ENCODE results near the gene THOC3. TPM values are rescaled to one million over a fixed set of nuclear protein-coding genes. Genes with fewer than 3 reads are reported as not detected.
"Not testable (repeated sequence)": the region's sequence is repeated elsewhere in the genome, so short reads cannot be mapped to it uniquely, and the experiment has no call there.

Gene THOC3
- total RNA-seq, 1 experiment from 2014 or later: 79.5 TPM

DNA sequence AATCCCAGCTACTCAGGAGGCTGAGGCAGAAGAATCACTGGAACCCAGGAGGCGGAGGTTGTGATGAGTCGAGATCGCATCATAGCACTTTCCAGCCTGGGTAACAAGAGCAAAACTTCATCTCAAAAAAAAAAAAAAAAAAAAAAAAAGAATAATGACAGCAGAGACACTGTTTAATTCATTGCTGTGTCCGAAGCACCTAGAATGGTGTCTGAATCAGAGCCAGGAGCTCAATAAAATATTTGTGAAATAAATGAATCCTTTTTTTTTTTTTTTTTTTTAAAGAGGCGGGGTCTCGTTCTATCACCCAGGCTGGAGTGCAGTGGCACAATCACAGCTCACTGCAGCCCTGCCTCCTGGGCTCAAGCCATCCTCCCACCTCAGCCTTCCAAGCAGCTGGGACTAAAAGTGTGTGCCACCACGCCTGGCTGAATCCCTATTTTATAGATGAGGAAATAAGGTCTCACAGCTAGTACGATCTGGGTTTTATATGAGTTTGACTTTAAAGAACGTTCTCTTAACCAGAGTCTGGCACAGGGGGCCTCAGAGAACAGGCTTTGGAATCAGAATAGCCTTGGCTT is 47.8 kb downstream of the THOC3 start:
- Histone ChIP-seq H3K4me1 (replicated peaks) (peaks cover 27% of the 10 kb centered on the region), H3K36me3 (no peaks in the 10 kb centered on the region), H3K9me3 (replicated peaks) (peaks cover 3% of the 10 kb centered on the region; the same call in 1 of the 2 replicates), H3K27me3 (replicated peaks) (no peaks in the 10 kb centered on the region), H3K4me3 (no peak overlapping the region), H3K27ac (no peak overlapping the region)
- peak in 1 of 2 experiments; percentile 33 for DNase-seq (ENCODE audit: low read depth in 1 of 2, low spot score in 2 of 2)

DNA sequence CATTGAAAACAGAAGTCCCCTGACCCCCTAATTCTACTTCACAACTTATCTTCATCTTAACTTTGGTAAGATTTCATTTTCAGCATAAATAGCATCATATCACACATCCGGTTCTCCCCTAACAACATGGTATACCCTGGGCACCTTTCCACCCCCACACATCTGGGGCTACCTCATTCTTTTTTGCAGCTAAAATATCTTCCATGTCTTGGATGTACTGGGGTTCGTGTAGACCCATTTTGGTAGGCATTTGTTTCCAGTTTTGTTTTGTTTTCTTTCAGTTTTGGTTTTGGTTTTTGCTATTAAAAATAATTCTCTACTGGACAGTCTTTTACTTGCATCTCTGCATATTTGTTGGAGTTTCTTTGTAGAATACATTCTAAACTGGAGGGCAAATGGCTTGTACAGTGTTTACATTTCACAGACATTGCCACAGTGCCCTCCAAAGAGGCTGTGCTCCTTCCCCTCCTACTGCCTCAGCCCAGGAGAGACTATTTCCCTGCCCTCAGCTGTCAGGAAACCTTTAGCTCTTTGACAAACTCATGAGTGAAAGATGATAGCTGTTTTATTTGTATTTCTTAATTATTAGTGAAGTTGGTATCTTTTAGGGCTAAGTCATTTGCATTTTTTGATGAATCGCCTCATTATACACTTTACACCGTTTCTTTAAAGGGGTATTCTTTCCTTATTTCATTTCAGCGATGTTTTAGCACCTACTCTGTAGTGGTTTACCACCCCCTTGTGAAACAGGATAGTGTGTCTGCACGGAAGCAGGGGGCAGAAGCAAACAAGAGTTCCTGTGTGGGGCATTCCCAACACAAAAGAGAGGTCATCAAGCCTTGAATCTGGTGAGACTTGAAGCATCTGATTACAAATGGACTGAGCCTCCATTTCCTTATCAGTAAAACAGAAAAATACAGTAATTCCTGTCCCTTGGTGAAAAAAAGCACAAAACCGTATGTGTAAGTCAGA is 52.8 kb downstream of the THOC3 start:
- H3K27me3 ChIP-seq (replicated peaks); H3K4me3 ChIP-seq; H3K4me1 ChIP-seq (replicated peaks); H3K9me3 ChIP-seq (replicated peaks); DNase-seq (ENCODE audit: low read depth in 1 of 2, low spot score in 2 of 2); H3K27ac ChIP-seq; H3K36me3 ChIP-seq: not testable (repeated sequence)

DNA sequence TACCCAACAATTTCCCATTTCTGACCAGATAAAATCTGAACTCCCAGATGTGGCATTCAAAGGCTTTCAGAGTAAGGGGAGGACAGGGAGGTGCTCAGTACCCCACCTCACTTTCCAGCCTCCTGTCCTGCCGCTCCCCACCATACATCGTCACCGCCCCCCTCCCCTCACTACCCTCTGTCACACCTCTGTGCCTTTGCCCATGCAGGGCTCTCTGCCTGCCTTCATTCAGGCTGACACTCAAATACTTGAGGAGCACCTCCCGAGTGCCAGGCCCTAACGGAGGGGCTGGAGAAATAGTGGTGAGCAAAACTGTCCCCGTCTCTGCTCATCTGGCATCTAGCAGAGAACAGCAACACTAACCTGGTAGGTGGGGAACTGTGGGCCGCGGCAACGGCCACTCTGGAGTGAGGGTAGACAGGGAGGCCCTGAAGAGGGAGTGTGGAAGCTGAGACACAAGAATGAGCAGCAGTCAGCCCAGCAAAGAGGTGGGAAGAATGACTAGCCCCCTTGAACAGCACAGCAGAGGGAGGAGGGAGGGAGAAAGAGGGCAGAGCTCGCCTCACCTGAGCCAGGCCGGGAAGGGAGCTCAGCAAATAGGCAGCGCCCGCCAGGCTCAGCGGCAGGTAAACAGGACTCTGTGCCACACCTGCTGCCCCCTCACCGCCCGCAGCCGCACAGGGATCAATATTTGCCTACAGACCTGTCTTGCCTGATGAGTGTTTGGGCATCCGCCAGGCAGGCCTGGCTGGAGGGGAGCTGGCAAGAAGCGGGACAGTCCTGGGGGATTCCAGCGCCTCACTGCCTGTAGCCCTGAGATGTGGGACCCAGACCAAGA is 54.1 kb downstream of the THOC3 start:
- not testable (repeated sequence) for H3K9me3 ChIP-seq (replicated peaks); DNase-seq (ENCODE audit: low read depth in 1 of 2, low spot score in 2 of 2); H3K27me3 ChIP-seq (replicated peaks); H3K4me1 ChIP-seq (replicated peaks); H3K36me3 ChIP-seq; H3K4me3 ChIP-seq; H3K27ac ChIP-seq

DNA sequence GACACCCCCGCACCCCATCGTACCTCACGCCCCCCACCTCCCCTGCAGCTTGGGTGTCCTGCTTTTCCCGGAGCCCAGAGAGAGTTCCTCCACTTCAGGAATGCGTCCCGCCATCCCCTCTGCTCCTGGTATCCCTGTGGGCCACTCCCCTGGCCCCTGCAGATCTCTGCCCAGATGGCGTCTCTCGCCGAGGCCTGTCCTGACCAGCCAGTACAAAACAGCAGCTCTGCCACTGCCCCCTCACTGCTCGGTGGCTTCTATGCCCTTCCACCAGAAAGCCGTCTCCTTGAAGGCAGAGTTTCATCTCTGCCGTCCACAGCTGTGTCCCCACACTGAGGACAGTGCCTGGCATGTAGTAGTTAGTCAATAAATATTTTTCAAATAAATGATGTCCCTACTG is 58.0 kb downstream of the THOC3 start:
- H3K4me1 ChIP-seq (replicated peaks); H3K27me3 ChIP-seq (replicated peaks); H3K36me3 ChIP-seq; H3K4me3 ChIP-seq; DNase-seq (ENCODE audit: low read depth in 1 of 2, low spot score in 2 of 2); H3K27ac ChIP-seq; H3K9me3 ChIP-seq (replicated peaks): not testable (repeated sequence)

Other genes starting within 250 kb of the THOC3 start
- not detected in 2 replicates for gene CPLX2, start 96.7 kb downstream of the THOC3 start, total RNA-seq (2014; rRNA removed; shearing (Covaris generic))

All from SJSA1 (cell line).